Measurements from ENCODE around the gene FRMD8. TPM values are rescaled to one million over a fixed set of nuclear protein-coding genes. Genes with fewer than 3 reads are reported as not detected.
A peak's percentile ranks its signal among the peaks of the same experiment; 100 is the strongest.

The FRMD8 gene
- total RNA-seq, 2 donors from 2014 or later: 20.0 to 46.8 TPM

GRCh38 chr11:65355013-65355775, 31.2 kb upstream of the FRMD8 start:
- TF ChIP-seq CTCF (IDR thresholded peaks at IDR 0.05): no peak
- TF ChIP-seq POLR2A (IDR thresholded peaks at IDR 0.05): no peak
- WGBS, 2 donors: 3 to 8% methylated on average over 25 to 37 of the region's 47 CpGs
- H3K27ac ChIP-seq: peak overlapping the region in 2 of 4 donors; percentile 53 to 74

GRCh38 chr11:65355776-65356393, 30.6 kb upstream of the FRMD8 start:
- Histone ChIP-seq H3K27ac (no peak overlapping the region), H3K9me3 (no peaks in the 10 kb centered on the region), H3K27me3 (no peaks in the 10 kb centered on the region), H3K4me3 (peak overlapping the region in 1 of 2 donors; percentile 17), H3K4me1 (peaks cover 19% of the 10 kb centered on the region), H3K36me3 (replicated peaks in 1 of 2; ENCODE audit: insufficient read depth in 1 of 2, low read depth in 2 of 2) (peaks cover 0 to 8% of the 10 kb centered on the region in 2 donors)
- TF ChIP-seq POLR2A (IDR thresholded peaks at IDR 0.05): no peak
- no peak for TF ChIP-seq CTCF (IDR thresholded peaks at IDR 0.05)
- WGBS, 2 donors: 35 to 57% methylated on average over 13 to 35 of the region's 35 CpGs
- intact Hi-C loops (cut with DNase I): loop anchor here (5.0 kb wide), 1 partner anchor 106 kb away; no protein-coding TSS in a partner anchor
- ATAC-seq (no peak), DNase-seq (peak in 3 of 4 donors; percentile 32 to 48 (median 45))

More at GRCh38 chr11:65355013-65355775, 31.2 kb upstream of the FRMD8 start:
- ATAC-seq (peak; percentile 21), DNase-seq (peak in 3 of 4 donors; percentile 33 to 38 (median 33))
- intact Hi-C loops (cut with DNase I): loop anchor here (5.0 kb wide), 1 partner anchor 107 kb away; no protein-coding TSS in a partner anchor
- Histone ChIP-seq H3K27me3 (no peaks in the 10 kb centered on the region), H3K9me3 (no peaks in the 10 kb centered on the region), H3K4me1 (peaks cover 19% of the 10 kb centered on the region), H3K4me3 (peak overlapping the region; percentile 11 to 17), H3K36me3 (replicated peaks in 1 of 2; ENCODE audit: insufficient read depth in 1 of 2, low read depth in 2 of 2) (peaks cover 0 to 11% of the 10 kb centered on the region in 2 donors)

GRCh38 chr11:65356394-65356972, 30.0 kb upstream of the FRMD8 start:
- Histone ChIP-seq H3K9me3 (no peaks in the 10 kb centered on the region), H3K36me3 (replicated peaks in 1 of 2; ENCODE audit: insufficient read depth in 1 of 2, low read depth in 2 of 2) (peaks cover 0 to 6% of the 10 kb centered on the region in 2 donors), H3K27ac (no peak overlapping the region), H3K27me3 (no peaks in the 10 kb centered on the region), H3K4me1 (peaks cover 19% of the 10 kb centered on the region), H3K4me3 (no peak overlapping the region)
- 85 to 89% methylated on average over 20 to 27 of the region's 30 CpGs for WGBS, 2 donors
- DNase-seq (peak in 1 of 4 donors; percentile 27), ATAC-seq (no peak)
- intact Hi-C loops (cut with DNase I): loop anchor here (5.0 kb wide), 1 partner anchor 106 kb away; no protein-coding TSS in a partner anchor
- TF ChIP-seq POLR2A (IDR thresholded peaks at IDR 0.05) (no peak), CTCF (IDR thresholded peaks at IDR 0.05) (no peak)

GRCh38 chr11:65357856-65358356, 28.5 kb upstream of the FRMD8 start:
- intact Hi-C loops (cut with DNase I): loop anchor here (5.0 kb wide), 1 partner anchor 104 kb away; no protein-coding TSS in a partner anchor

More at GRCh38 chr11:65357856-65358356, 28.5 kb upstream of the FRMD8 start:
- WGBS, 2 donors: 85 to 88% methylated on average over 8 of the region's 8 CpGs
- DNase-seq (no peak), ATAC-seq (no peak)
- no peaks in the 10 kb centered on the region for H3K27me3 ChIP-seq
- TF ChIP-seq CTCF (IDR thresholded peaks at IDR 0.05) (no peak), POLR2A (IDR thresholded peaks at IDR 0.05) (no peak)
- H3K9me3 ChIP-seq: no peaks in the 10 kb centered on the region
- H3K27ac ChIP-seq: no peak overlapping the region
- no peaks in the 10 kb centered on the region for H3K36me3 ChIP-seq (replicated peaks in 1 of 2; ENCODE audit: insufficient read depth in 1 of 2, low read depth in 2 of 2)
- H3K4me1 ChIP-seq: peaks cover 19% of the 10 kb centered on the region
- no peak overlapping the region for H3K4me3 ChIP-seq

Measured in body of pancreas (tissue), 4 donors.